Ovary (tissue), 10 donors: Measurements from ENCODE around the gene PLVAP. TPM values are rescaled to one million over a fixed set of nuclear protein-coding genes. Genes with fewer than 3 reads are reported as not detected.

ENCODE experiments used
- DNase-seq, 5 donors: peaks; one replicate each; pipeline ENCODE4 v3.0.0-alpha.2; 2019 to 2020
- H3K27ac ChIP-seq, 2 donors: fragments of 200-600 bp; one replicate each; pipeline versions ENCODE4 v1.5.1 to v1.8.0; 2019 to 2022
- H3K27me3 ChIP-seq: fragments of 200-600 bp; one replicate; pipeline ENCODE4 v1.8.0; 2022
- H3K36me3 ChIP-seq: fragments of 200-600 bp; sonication (generic); one replicate; pipeline ENCODE4 v1.5.1; 2019
- H3K4me1 ChIP-seq: one replicate; pipeline ENCODE4 v1.8.1; 2013; ENCODE audit warnings: mild to moderate bottlenecking, moderate library complexity; ENCODE audit not compliant: insufficient read depth
- H3K4me3 ChIP-seq: fragments of 200-600 bp; sonication (generic); one replicate; pipeline ENCODE4 v1.5.1; 2017
- H3K9me3 ChIP-seq, 2 donors: fragments of 200-600 bp in 1 of 2; sonication (generic) in 1 of 2; one replicate each; pipeline versions ENCODE4 v1.5.1 to v1.8.1; 2013 to 2019; ENCODE audit warnings: mild to moderate bottlenecking in 1 of 2, moderate library complexity in 1 of 2
- CTCF ChIP-seq, 3 donors: fragments of 450-650 bp in 2 of 3; fragments of 200-600 bp in 1 of 3; IDR thresholded peaks; one replicate each; pipeline versions ENCODE4 v1.5.1 to v1.8.0; 2016 to 2022; ENCODE audit warnings: antibody characterized with exemption in 3 of 3, mild to moderate bottlenecking in 1 of 3
- EP300 ChIP-seq: sonication (generic); formaldehyde crosslinking; IDR thresholded peaks from one replicate; pipeline ENCODE4 v1.6.1; 2017; ENCODE audit warnings: antibody characterized with exemption
- POLR2A ChIP-seq: fragments of 450-650 bp; IDR thresholded peaks from one replicate; pipeline ENCODE4 v1.6.1; 2017; ENCODE audit warnings: antibody characterized with exemption, mild to moderate bottlenecking, moderate library complexity
- WGBS, 3 donors: extraction: QIAGEN DNeasy Blood & Tissue Kit in 1 of 3; methylation state at CpG; one replicate each; pipeline versions ENCODE4 v1.1.5 to v1.1.7; 2013 to 2017; 5-methylcytosine and 5-hydroxymethylcytosine counted together
- intact Hi-C, 4 donors: fragments of 100-400 bp; cut with DNase I; formaldehyde crosslinking; loops; one replicate each; pipeline versions ENCODE4 v1.11.0 to v1.15.1; 2022 to 2023
- long read RNA-seq, 3 donors: library from polyadenylated mRNA in 2 of 3; unstranded in 2 of 3; transcript quantifications; one replicate each; pipeline ENCODE4 v2.0.0 and lab custom pipeline, GENCODE V29; 2021 to 2026
- polyA plus RNA-seq, 2 donors: library from polyadenylated mRNA; stranded (reverse); fragments of 200-250 nt in 1 of 2; fragments of 350-450 nt in 1 of 2; fragmentation: Illumina TruSeq in 1 of 2; extraction: RNeasy Lipid Tissue Mini Kit (QIAGEN cat#74804) in 1 of 2; gene quantifications; one replicate each; pipeline ENCODE4 v1.2.3, GENCODE V29; 2013 to 2014
- total RNA-seq, 7 donors: library from RNA; depleted of rRNA in 2 of 7; stranded (reverse); fragments of >200 nt in 2 of 7; fragmentation: NEBNext Ultra II Directional in 3 of 7; extraction: Animal tissue kit (Norgen Biotek cat#: 25700) in 3 of 7; gene quantifications; one replicate each; pipeline versions ENCODE4 v1.1.0 to v1.2.4, GENCODE V29; 2016 to 2023
- donor health status: DM: no; HTN: no; CAD: no; lungs with moderate emphysema.
- donor health status: DM: no; HTN: no; CAD: no.
- donor health status: Bipolar disorder and iron deficiency.
- donor health status: DM: yes; HTN: yes; CAD: no.
- donor health status: DM: no; HTN: no; CAD: no.
- donor health status: DM: yes; HTN: yes; CAD: no.

Gene PLVAP
- total RNA-seq (10 to 100 TPM in 2 of 7 donors, 1 to 10 TPM in 5; 2.0 to 22.7 (median 8.3) TPM), polyA plus RNA-seq (10 to 100 TPM in 1 of 2 donors, 1 to 10 TPM in 1; 2.7 to 15.0 TPM)
- long read RNA-seq, donor 1, transcript PLVAP-201 (6 exons, 2,305 nt): major isoform, 6 of 11 reads
- long read RNA-seq, donor 1, partial matches to known transcripts: 3 of 11 reads
- long read RNA-seq, donor 1, other reads (novel, unspliced or antisense): 2 of 11 reads
- long read RNA-seq, donor 2, partial matches to known transcripts: 0 of 3 reads
- long read RNA-seq, donor 2, other reads (novel, unspliced or antisense): 0 of 3 reads
- long read RNA-seq, donor 3, transcript PLVAP-201 (6 exons, 2,305 nt): major isoform, 17 of 17 reads
- long read RNA-seq, donor 3, partial matches to known transcripts: 0 of 17 reads
- long read RNA-seq, donor 3, other reads (novel, unspliced or antisense): 0 of 17 reads

GRCh38 chr19:17376935-17377600 lies at the start of gene PLVAP:
Gene PLVAP (minus strand): TSS chr19:17377342. CDS start chr19:17377288, 54 bp downstream.
- Histone ChIP-seq H3K36me3 (no peaks in the 10 kb centered on the region), H3K4me3 (peak within 1 kb of the TSS; percentile 2), H3K27ac (no peak within 1 kb of the TSS), H3K9me3 (no peaks in the 10 kb centered on the region), H3K4me1 (no peaks in the 10 kb centered on the region), H3K27me3 (no peaks in the 10 kb centered on the region)
- DNase-seq: no peak
- TF ChIP-seq POLR2A (no peak), CTCF (IDR thresholded peaks at IDR 0.05) (no peak), EP300 (no peak)
- WGBS, 3 donors: 44 to 59% (median 54%) methylated on average over 39 of the region's 39 CpGs
- intact Hi-C loops: no loop called here

GRCh38 chr19:17424743-17425365 lies 47.7 kb upstream of the PLVAP start:
- no peak for TF ChIP-seq EP300
- TF ChIP-seq CTCF (IDR thresholded peaks at IDR 0.05): peak in 2 of 3 donors; percentile 58 to 73
- TF ChIP-seq POLR2A: no peak
- no peak overlapping the region for H3K27ac ChIP-seq
- H3K36me3 ChIP-seq: no peaks in the 10 kb centered on the region
- peaks cover 5% of the 10 kb centered on the region for H3K4me1 ChIP-seq
- WGBS, 3 donors: 22 to 25% (median 25%) methylated on average over 27 of the region's 27 CpGs
- no peaks in the 10 kb centered on the region for H3K9me3 ChIP-seq
- no peak overlapping the region for H3K4me3 ChIP-seq
- H3K27me3 ChIP-seq: no peaks in the 10 kb centered on the region
- DNase-seq: peak; percentile 64 to 80 (median 65)
- intact Hi-C loops: loop anchor here in 1 of 4 donors (5.0 kb wide), 1 partner anchor 42 kb away; no protein-coding TSS in a partner anchor

- DNase-seq: no peak
- no peak overlapping the region for H3K27ac ChIP-seq
- peaks cover 3% of the 10 kb centered on the region for H3K4me1 ChIP-seq
- H3K27me3 ChIP-seq: no peaks in the 10 kb centered on the region
- H3K9me3 ChIP-seq: no peaks in the 10 kb centered on the region
- TF ChIP-seq POLR2A (no peak), CTCF (IDR thresholded peaks at IDR 0.05) (no peak), EP300 (no peak)
- no peak overlapping the region for H3K4me3 ChIP-seq
- 85 to 88% (median 87%) methylated on average over 20 of the region's 20 CpGs for WGBS, 3 donors
- intact Hi-C loops: loop anchor here in 1 of 4 donors (5.0 kb wide), 1 partner anchor 44 kb away; no protein-coding TSS in a partner anchor
- no peaks in the 10 kb centered on the region for H3K36me3 ChIP-seq
Measured at GRCh38 chr19:17423429-17424208, 46.5 kb upstream of the PLVAP start.

GRCh38 chr19:17421942-17422341 lies 44.8 kb upstream of the PLVAP start:
- DNase-seq: no peak
- Histone ChIP-seq H3K36me3 (no peaks in the 10 kb centered on the region), H3K27ac (no peak overlapping the region), H3K4me3 (no peak overlapping the region), H3K27me3 (no peaks in the 10 kb centered on the region), H3K4me1 (peaks cover 3% of the 10 kb centered on the region), H3K9me3 (no peaks in the 10 kb centered on the region)
- intact Hi-C loops: loop anchor here in 1 of 4 donors (5.0 kb wide), 1 partner anchor 45 kb away; no protein-coding TSS in a partner anchor
- WGBS, 3 donors: 96 to 98% (median 96%) methylated on average over 4 of the region's 4 CpGs
- TF ChIP-seq CTCF (IDR thresholded peaks at IDR 0.05) (no peak), POLR2A (no peak), EP300 (no peak)
